Skeletal muscle tissue (tissue), 4 donors: Measurements from ENCODE around the gene STK11. TPM values are rescaled to one million over a fixed set of nuclear protein-coding genes. Genes with fewer than 3 reads are reported as not detected.

ENCODE experiments used
- H3K27ac ChIP-seq: one replicate; pipeline ENCODE4 v1.7.0; 2013; ENCODE audit warnings: mild to moderate bottlenecking, low read depth, low read length, inconsistent platforms
- H3K27me3 ChIP-seq, 3 donors: one replicate each; pipeline ENCODE4 v1.7.0; 2013; ENCODE audit warnings: low read length in 3 of 3; ENCODE audit not compliant: control insufficient read depth in 3 of 3, insufficient read depth in 3 of 3
- H3K36me3 ChIP-seq, 3 donors: one replicate each; pipeline ENCODE4 v1.7.0; 2013; ENCODE audit warnings: low read length in 3 of 3; ENCODE audit not compliant: control insufficient read depth in 3 of 3, insufficient read depth in 3 of 3
- H3K4me1 ChIP-seq, 3 donors: one replicate each; pipeline ENCODE4 v1.7.0; 2013; ENCODE audit warnings: low read length in 3 of 3, mild to moderate bottlenecking in 3 of 3; ENCODE audit not compliant: control insufficient read depth in 3 of 3, insufficient read depth in 3 of 3
- H3K4me3 ChIP-seq, 3 donors: one replicate each; pipeline ENCODE4 v1.7.0; 2013; ENCODE audit warnings: low read length in 3 of 3
- H3K9ac ChIP-seq, 3 donors: one replicate each; pipeline ENCODE4 v1.7.0; 2013; ENCODE audit warnings: low read length in 3 of 3, mild to moderate bottlenecking in 3 of 3, moderate library complexity in 2 of 3, low read depth in 1 of 3
- H3K9me3 ChIP-seq, 3 donors: one replicate each; pipeline ENCODE4 v1.7.0; 2013; ENCODE audit warnings: low read length in 3 of 3; ENCODE audit not compliant: control insufficient read depth in 3 of 3
- total RNA-seq: library from RNA; depleted of rRNA; stranded (reverse); fragments of >200 nt; gene quantifications from one replicate; pipeline ENCODE4 v1.2.3, GENCODE V29; 2014
- donor health status: Osteomylitis.

The STK11 gene
- total RNA-seq, 1 donor from 2014 or later = 51.7 TPM

DNA sequence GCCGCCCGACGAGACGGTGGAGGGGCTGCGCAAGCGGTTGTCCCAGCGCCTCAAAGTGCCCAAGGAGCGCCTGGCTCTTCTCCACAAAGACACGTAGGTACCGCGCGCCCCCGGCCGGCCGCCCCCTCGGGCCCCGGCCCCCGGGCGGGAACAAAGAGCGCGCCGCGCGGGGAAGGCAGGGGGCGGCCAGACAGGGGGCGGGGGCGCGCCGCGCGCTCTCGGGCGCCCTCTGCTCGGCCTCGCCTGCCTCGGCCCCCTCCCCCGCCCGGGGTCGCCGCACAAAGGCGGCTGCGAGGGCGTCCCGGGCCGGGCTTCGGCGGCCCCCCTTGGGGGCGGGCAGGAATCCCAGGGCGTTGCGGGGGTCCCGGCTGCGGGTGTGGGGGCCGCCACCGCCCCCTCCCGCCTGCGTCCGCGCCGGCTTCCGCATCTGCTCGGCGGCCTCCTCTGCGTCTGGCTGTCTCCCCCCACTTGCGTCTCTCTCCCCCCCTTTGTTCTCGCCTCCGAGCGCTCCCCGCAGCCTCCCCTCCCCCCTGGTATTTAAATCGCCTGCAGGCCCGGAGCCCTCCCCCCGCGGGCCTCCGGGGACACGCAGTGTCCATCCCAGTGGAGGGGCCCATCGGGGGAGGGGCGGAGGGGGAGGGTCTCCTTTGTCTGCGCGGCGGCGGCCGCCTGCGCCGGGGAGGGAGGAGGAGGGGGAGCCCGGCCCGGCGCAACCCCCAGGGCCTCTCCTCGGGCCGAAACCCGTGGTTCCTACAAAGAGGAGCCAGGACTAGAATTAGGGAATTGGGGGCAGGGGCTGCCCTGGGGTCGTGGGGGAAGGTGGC, 45.1 kb downstream of the STK11 start:
- Histone ChIP-seq H3K36me3 (peaks cover 15 to 26% (median 19%) of the 10 kb centered on the region in 3 donors), H3K9me3 (no peaks in the 10 kb centered on the region), H3K4me3 (peak overlapping the region; percentile 69 to 74 (median 72)), H3K9ac (peak overlapping the region; percentile 20 to 83 (median 69)), H3K27ac (peak overlapping the region; percentile 100), H3K27me3 (no peaks in the 10 kb centered on the region), H3K4me1 (peaks cover 46 to 63% (median 61%) of the 10 kb centered on the region in 3 donors)

- Histone ChIP-seq H3K27me3 (no peaks in the 10 kb centered on the region), H3K36me3 (peaks cover 21 to 33% (median 26%) of the 10 kb centered on the region in 3 donors), H3K4me1 (peaks cover 38 to 59% (median 58%) of the 10 kb centered on the region in 3 donors), H3K4me3 (peak overlapping the region; percentile 69 to 74 (median 72)), H3K9ac (peak overlapping the region; percentile 51 to 83 (median 69)), H3K9me3 (no peaks in the 10 kb centered on the region), H3K27ac (peak overlapping the region; percentile 100)
Measured at GRCh38 chr19:1251330-1252220, 46.0 kb downstream of the STK11 start.

- Histone ChIP-seq H3K9me3 (no peaks in the 10 kb centered on the region), H3K27me3 (no peaks in the 10 kb centered on the region), H3K4me3 (peak overlapping the region in 2 of 3 donors; percentile 72 to 74), H3K9ac (peak overlapping the region in 2 of 3 donors; percentile 69 to 71), H3K4me1 (peaks cover 38 to 59% (median 54%) of the 10 kb centered on the region in 3 donors), H3K27ac (peak overlapping the region; percentile 100), H3K36me3 (peaks cover 27 to 39% (median 32%) of the 10 kb centered on the region in 3 donors)
Measured at GRCh38 chr19:1252221-1252820, 46.7 kb downstream of the STK11 start.

DNA sequence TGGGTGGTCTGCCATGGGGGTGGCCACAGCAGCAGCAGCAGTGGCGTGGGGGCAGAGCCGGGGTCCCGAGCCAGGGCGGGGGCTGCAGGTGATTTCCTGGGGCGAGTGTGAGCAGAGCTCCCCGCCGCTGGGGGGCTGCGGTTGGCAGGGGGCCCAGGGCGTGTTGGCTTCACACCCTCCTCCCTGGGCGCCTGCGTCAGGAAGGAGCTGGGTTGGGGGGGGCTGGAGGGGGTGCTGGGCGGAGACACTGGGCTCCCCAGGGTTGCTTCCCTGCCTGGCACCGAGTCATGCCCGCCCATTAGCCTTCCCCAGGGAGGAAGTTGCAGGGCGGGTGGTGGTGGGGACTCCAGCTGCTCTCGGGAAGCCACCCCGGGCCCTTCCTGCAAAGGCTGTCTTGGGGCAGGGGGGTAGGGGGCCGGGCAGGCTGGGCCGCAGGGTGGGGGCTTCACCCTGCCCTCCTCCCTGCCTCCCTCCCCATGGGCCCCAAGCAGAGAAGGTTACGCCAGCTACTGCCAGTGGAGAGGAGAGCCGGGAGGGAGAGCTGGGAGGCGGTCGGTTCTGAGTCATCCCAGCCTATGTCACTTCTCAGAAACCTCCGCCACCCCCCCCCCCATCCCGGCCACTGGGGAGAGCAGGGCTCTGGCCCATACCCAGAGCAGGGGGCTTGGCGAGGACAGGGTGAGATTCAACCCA, 47.4 kb downstream of the STK11 start:
- peaks cover 36 to 58% (median 52%) of the 10 kb centered on the region in 3 donors for H3K4me1 ChIP-seq
- peaks cover 28 to 44% (median 32%) of the 10 kb centered on the region in 3 donors for H3K36me3 ChIP-seq
- peak overlapping the region; percentile 100 for H3K27ac ChIP-seq
- H3K4me3 ChIP-seq = peak overlapping the region; percentile 46 to 74 (median 64)
- peak overlapping the region; percentile 54 to 80 (median 71) for H3K9ac ChIP-seq
- H3K9me3 ChIP-seq = no peaks in the 10 kb centered on the region
- no peaks in the 10 kb centered on the region for H3K27me3 ChIP-seq

DNA sequence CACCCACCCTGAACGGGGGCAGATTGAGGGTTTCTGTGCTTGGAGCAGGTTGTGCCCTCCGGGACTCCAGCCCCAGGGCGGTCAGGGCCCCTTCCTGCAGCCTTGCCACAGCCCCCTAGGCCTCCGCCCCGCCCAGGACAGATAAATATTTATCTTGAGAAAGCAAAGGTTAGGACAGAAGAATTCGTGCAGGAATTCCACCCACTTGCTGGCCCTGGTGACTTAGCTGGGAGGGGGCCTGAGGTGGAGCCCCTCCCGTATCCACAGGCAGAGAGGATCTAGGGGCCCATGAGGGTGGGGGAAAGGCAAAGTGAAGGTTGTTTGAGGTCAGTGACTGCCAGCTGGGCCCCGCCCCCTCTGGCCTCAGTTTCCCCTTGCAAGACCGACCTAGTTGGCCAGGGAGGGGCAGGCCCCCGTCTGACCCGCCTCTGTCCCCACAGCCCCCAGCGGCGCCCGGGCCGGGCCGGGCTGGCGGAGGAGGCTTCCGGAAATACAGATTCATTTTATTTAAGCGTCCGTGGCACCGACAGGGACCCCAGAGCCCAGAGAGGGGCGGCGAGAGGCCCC, 48.0 kb downstream of the STK11 start:
- Histone ChIP-seq H3K36me3 (peaks cover 28 to 44% (median 32%) of the 10 kb centered on the region in 3 donors), H3K27me3 (no peaks in the 10 kb centered on the region), H3K4me3 (peak overlapping the region; percentile 33 to 64 (median 46))

DNA sequence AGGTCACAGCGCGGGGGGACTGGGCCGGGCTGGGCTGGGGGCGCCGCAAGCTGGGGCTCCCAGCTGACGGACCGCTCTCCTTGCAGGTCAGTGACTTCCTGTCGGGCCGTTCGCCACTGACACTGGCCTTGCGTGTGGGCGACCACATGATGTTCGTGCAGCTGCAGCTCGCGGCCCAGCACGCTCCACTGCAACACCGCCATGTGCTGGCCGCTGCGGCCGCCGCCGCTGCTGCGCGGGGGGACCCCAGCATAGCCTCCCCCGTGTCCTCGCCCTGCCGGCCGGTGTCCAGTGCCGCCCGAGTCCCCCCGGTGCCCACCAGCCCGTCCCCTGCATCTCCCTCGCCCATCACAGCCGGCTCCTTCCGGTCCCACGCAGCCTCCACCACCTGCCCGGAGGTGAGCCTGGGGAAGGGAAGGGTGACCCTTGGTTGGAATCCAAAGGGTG, 48.5 kb downstream of the STK11 start:
- H3K27me3 ChIP-seq = no peaks in the 10 kb centered on the region
- H3K4me3 ChIP-seq = peak overlapping the region in 1 of 3 donors; percentile 22
- no peaks in the 10 kb centered on the region for H3K9me3 ChIP-seq
- H3K9ac ChIP-seq = peak overlapping the region in 2 of 3 donors; percentile 62 to 80
- H3K27ac ChIP-seq = peak overlapping the region; percentile 100
- H3K4me1 ChIP-seq = peaks cover 41 to 55% (median 54%) of the 10 kb centered on the region in 3 donors
- peaks cover 28 to 44% (median 32%) of the 10 kb centered on the region in 3 donors for H3K36me3 ChIP-seq

More for the DNA sequence above, 48.0 kb downstream of the STK11 start:
- Histone ChIP-seq H3K27ac (peak overlapping the region; percentile 100), H3K9ac (peak overlapping the region; percentile 54 to 80 (median 69)), H3K4me1 (peaks cover 37 to 55% (median 54%) of the 10 kb centered on the region in 3 donors), H3K9me3 (no peaks in the 10 kb centered on the region)

DNA sequence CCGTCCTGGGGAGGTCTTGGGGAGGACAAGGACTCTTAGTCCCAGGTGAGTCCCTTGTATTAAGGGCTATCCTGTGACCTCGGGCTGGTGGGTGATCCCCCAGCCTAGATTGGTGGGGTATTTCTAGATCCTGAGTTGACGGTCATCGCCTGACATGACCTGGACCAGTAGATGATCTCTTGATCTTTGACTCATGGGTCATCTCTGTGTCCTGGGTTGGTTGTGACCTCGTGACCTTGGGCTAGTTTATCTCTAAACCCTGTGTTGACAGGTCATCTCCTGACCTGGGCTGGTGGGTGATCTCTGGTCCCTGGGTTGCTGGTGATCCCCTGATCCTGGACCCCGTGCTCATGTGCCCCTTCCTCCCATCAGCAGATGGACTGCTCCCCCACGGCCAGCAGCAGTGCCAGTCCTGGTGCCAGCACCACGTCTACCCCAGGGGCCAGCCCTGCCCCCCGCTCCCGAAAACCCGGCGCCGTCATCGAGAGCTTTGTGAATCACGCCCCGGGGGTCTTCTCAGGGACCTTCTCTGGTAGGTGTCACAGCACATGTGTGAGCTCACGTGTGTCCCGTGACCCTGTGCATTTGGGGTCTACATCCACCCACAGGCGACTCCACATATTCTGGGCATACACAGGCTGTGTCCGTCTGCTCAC, 49.1 kb downstream of the STK11 start:
- Histone ChIP-seq H3K27me3 (no peaks in the 10 kb centered on the region), H3K9ac (peak overlapping the region in 1 of 3 donors; percentile 62), H3K9me3 (no peaks in the 10 kb centered on the region), H3K4me1 (peaks cover 46 to 60% (median 60%) of the 10 kb centered on the region in 3 donors), H3K36me3 (peaks cover 28 to 44% (median 32%) of the 10 kb centered on the region in 3 donors), H3K4me3 (peak overlapping the region in 1 of 3 donors; percentile 22), H3K27ac (peak overlapping the region; percentile 100)

GRCh38 chr19:1255186-1256161, 49.9 kb downstream of the STK11 start:
- Histone ChIP-seq H3K36me3 (peaks cover 28 to 44% (median 32%) of the 10 kb centered on the region in 3 donors), H3K27ac (peak overlapping the region; percentile 100), H3K9ac (peak overlapping the region in 1 of 3 donors; percentile 62), H3K4me1 (peaks cover 54 to 68% (median 66%) of the 10 kb centered on the region in 3 donors), H3K9me3 (no peaks in the 10 kb centered on the region), H3K4me3 (no peak overlapping the region), H3K27me3 (no peaks in the 10 kb centered on the region)
